Mesenchymal stem cell (in vitro differentiated cells and primary cell): ENCODE measurements around the gene ANTKMT.

Source experiments
- DNase-seq: peaks from one replicate; pipeline ENCODE4 v3.0.0-alpha.2; 2013
- H2AFZ ChIP-seq: one replicate; pipeline ENCODE4 v1.6.1; 2013; ENCODE audit warnings: low read depth, mild to moderate bottlenecking, control low read depth, inconsistent platforms, low read length, moderate library complexity
- H2AK5ac ChIP-seq: 2 replicates; pipeline ENCODE4 v1.6.1; 2013; ENCODE audit warnings: low read length, moderate library complexity, mild to moderate bottlenecking, inconsistent platforms; ENCODE audit not compliant: severe bottlenecking
- H2BK120ac ChIP-seq: one replicate; pipeline ENCODE4 v1.6.1; 2013; ENCODE audit warnings: low read depth, mild to moderate bottlenecking, inconsistent platforms, low read length, moderate library complexity
- H2BK12ac ChIP-seq, 2 experiments: one replicate each; pipeline ENCODE4 v1.6.1; 2013; ENCODE audit warnings: inconsistent platforms in 2 of 2, low read length in 2 of 2, mild to moderate bottlenecking in 2 of 2, moderate library complexity in 2 of 2, control low read depth in 1 of 2
- H2BK15ac ChIP-seq: one replicate; pipeline ENCODE4 v1.6.1; 2013; ENCODE audit warnings: mild to moderate bottlenecking, low read depth, inconsistent platforms; ENCODE audit not compliant: poor library complexity, severe bottlenecking
- H2BK5ac ChIP-seq: 2 replicates; pipeline ENCODE4 v1.6.1; 2013; ENCODE audit warnings: low read depth, mild to moderate bottlenecking, low read length, control low read depth, inconsistent platforms; ENCODE audit not compliant: poor library complexity, severe bottlenecking
- H3K14ac ChIP-seq, 2 experiments: one replicate each; pipeline ENCODE4 v1.6.1; 2013; ENCODE audit warnings: inconsistent platforms in 2 of 2, low read length in 2 of 2, control low read depth in 1 of 2, mild to moderate bottlenecking in 1 of 2, moderate library complexity in 1 of 2
- H3K18ac ChIP-seq, 2 experiments: one replicate each; pipeline ENCODE4 v1.6.1; 2013; ENCODE audit warnings: inconsistent platforms in 2 of 2, low read length in 2 of 2, control low read depth in 1 of 2, low read depth in 1 of 2, mild to moderate bottlenecking in 1 of 2
- H3K23ac ChIP-seq, 2 experiments: one replicate each; pipeline ENCODE4 v1.6.1; 2013; ENCODE audit warnings: inconsistent platforms in 2 of 2, low read length in 2 of 2, mild to moderate bottlenecking in 2 of 2, moderate library complexity in 2 of 2, control low read depth in 1 of 2
- H3K27ac ChIP-seq: 2 replicates; pipeline ENCODE4 v1.5.1; 2013; ENCODE audit warnings: mild to moderate bottlenecking, moderate library complexity, low read length, control low read depth, inconsistent platforms; ENCODE audit not compliant: poor library complexity, severe bottlenecking
- H3K27me3 ChIP-seq, 2 experiments: 2 replicates each; pipeline versions ENCODE4 v1.6.1 to v1.7.0; 2013; ENCODE audit warnings: low read length in 2 of 2, mild to moderate bottlenecking in 2 of 2, moderate library complexity in 2 of 2, control low read depth in 1 of 2, inconsistent platforms in 1 of 2; ENCODE audit not compliant: control insufficient read depth in 1 of 2, insufficient read depth in 1 of 2
- H3K36me3 ChIP-seq, 2 experiments: 2 replicates each; pipeline versions ENCODE4 v1.6.1 to v1.7.0; 2013; ENCODE audit warnings: low read length in 2 of 2, control low read depth in 1 of 2, inconsistent platforms in 1 of 2, low read depth in 1 of 2, mild to moderate bottlenecking in 1 of 2; ENCODE audit not compliant: insufficient read depth in 2 of 2, control insufficient read depth in 1 of 2
- H3K4ac ChIP-seq, 2 experiments: one replicate each; pipeline ENCODE4 v1.6.1; 2013; ENCODE audit warnings: inconsistent platforms in 2 of 2, low read length in 2 of 2, mild to moderate bottlenecking in 2 of 2, moderate library complexity in 2 of 2, control low read depth in 1 of 2, low read depth in 1 of 2
- H3K4me1 ChIP-seq: 2 replicates; pipeline ENCODE4 v1.6.1; 2013; ENCODE audit warnings: low read depth, low read length, control low read depth; ENCODE audit not compliant: control insufficient read depth, insufficient read depth
- H3K4me2 ChIP-seq: 2 replicates; pipeline ENCODE4 v1.6.1; 2013; ENCODE audit warnings: low read length, mild to moderate bottlenecking, inconsistent platforms; ENCODE audit not compliant: poor library complexity, severe bottlenecking
- H3K4me3 ChIP-seq, 2 experiments: 2 replicates each; pipeline versions ENCODE4 v1.5.1 to v1.7.0; 2013; ENCODE audit warnings: low read length in 2 of 2, mild to moderate bottlenecking in 2 of 2, control low read depth in 1 of 2, low read depth in 1 of 2; ENCODE audit not compliant: insufficient read depth in 1 of 2
- H3K79me1 ChIP-seq: replicated peaks from 2 replicates; pipeline ENCODE4 v1.6.1; 2013; ENCODE audit warnings: mild to moderate bottlenecking, control low read depth, low read length, inconsistent platforms; ENCODE audit not compliant: poor library complexity, severe bottlenecking
- H3K9ac ChIP-seq: 2 replicates; pipeline ENCODE4 v1.7.0; 2013; ENCODE audit warnings: mild to moderate bottlenecking, low read length, moderate library complexity
- H3K9me3 ChIP-seq: 2 replicates; pipeline ENCODE4 v1.7.0; 2013; ENCODE audit warnings: mild to moderate bottlenecking, low read length; ENCODE audit not compliant: control insufficient read depth
- H4K8ac ChIP-seq: one replicate; pipeline ENCODE4 v1.6.1; 2013; ENCODE audit warnings: inconsistent platforms, mild to moderate bottlenecking, low read length, moderate library complexity
- H4K91ac ChIP-seq: one replicate; pipeline ENCODE4 v1.6.1; 2013; ENCODE audit warnings: mild to moderate bottlenecking, low read length, inconsistent platforms
- WGBS: methylation state at CpG from one replicate; pipeline ENCODE4 v1.1.7; 2013; ENCODE audit warnings: mixed read lengths; 5-methylcytosine and 5-hydroxymethylcytosine counted together

The ANTKMT gene

GRCh38 chr16:698911-699671, 21.9 kb upstream of the ANTKMT start:
- no peak for DNase-seq
- H3K23ac ChIP-seq = peak overlapping the region in 1 of 2 experiments; percentile 9

GRCh38 chr16:700684-701584, 20.0 kb upstream of the ANTKMT start:
- Histone ChIP-seq H3K18ac (no peak overlapping the region), H2AFZ (no peak overlapping the region), H3K9me3 (no peaks in the 10 kb centered on the region), H3K27me3 (peaks cover 71 to 74% of the 10 kb centered on the region in 2 experiments), H3K4me3 (no peak overlapping the region), H2BK120ac (no peak overlapping the region), H2BK15ac (no peak overlapping the region), H3K27ac (no peak overlapping the region), H4K91ac (no peak overlapping the region), H3K4me1 (peaks cover 6% of the 10 kb centered on the region), H3K79me1 (no peaks in the 10 kb centered on the region), H3K23ac (no peak overlapping the region), H3K4ac (no peak overlapping the region), H3K14ac (no peak overlapping the region), H3K36me3 (peaks cover 0 to 3% of the 10 kb centered on the region in 2 experiments), H3K4me2 (peak overlapping the region; percentile 8), H2BK12ac (no peak overlapping the region), H3K9ac (no peak overlapping the region), H2AK5ac (no peak overlapping the region), H4K8ac (no peak overlapping the region), H2BK5ac (no peak overlapping the region)
- 12% methylated on average over 67 of the region's 76 CpGs for WGBS
- no peak for DNase-seq

More at GRCh38 chr16:698911-699671, 21.9 kb upstream of the ANTKMT start:
- no peak overlapping the region for H2BK120ac ChIP-seq
- H2BK5ac ChIP-seq = no peak overlapping the region
- H3K18ac ChIP-seq = no peak overlapping the region
- H3K27ac ChIP-seq = no peak overlapping the region
- H2AFZ ChIP-seq = no peak overlapping the region
- no peak overlapping the region for H2AK5ac ChIP-seq
- peaks cover 77 to 83% of the 10 kb centered on the region in 2 experiments for H3K27me3 ChIP-seq
- no peak overlapping the region for H2BK12ac ChIP-seq
- no peak overlapping the region for H2BK15ac ChIP-seq
- H3K4me1 ChIP-seq = peaks cover 15% of the 10 kb centered on the region
- no peaks in the 10 kb centered on the region for H3K79me1 ChIP-seq
- peaks cover 0 to 3% of the 10 kb centered on the region in 2 experiments for H3K36me3 ChIP-seq
- H4K8ac ChIP-seq = no peak overlapping the region
- no peak overlapping the region for H4K91ac ChIP-seq
- no peak overlapping the region for H3K14ac ChIP-seq
- H3K9me3 ChIP-seq = no peaks in the 10 kb centered on the region
- no peak overlapping the region for H3K4me2 ChIP-seq
- H3K4ac ChIP-seq = no peak overlapping the region
- no peak overlapping the region for H3K9ac ChIP-seq
- H3K4me3 ChIP-seq = no peak overlapping the region
- WGBS = 78% methylated on average over 19 of the region's 19 CpGs

- Histone ChIP-seq H4K91ac (no peak overlapping the region), H3K27me3 (peaks cover 76% of the 10 kb centered on the region in 2 experiments), H2BK15ac (no peak overlapping the region), H2AFZ (no peak overlapping the region), H2BK5ac (no peak overlapping the region), H3K4ac (no peak overlapping the region), H3K14ac (no peak overlapping the region), H3K27ac (no peak overlapping the region), H2AK5ac (no peak overlapping the region), H3K9me3 (no peaks in the 10 kb centered on the region), H3K9ac (no peak overlapping the region), H3K4me2 (no peak overlapping the region), H3K4me3 (no peak overlapping the region), H3K4me1 (peaks cover 10% of the 10 kb centered on the region), H3K23ac (no peak overlapping the region), H3K36me3 (no peaks in the 10 kb centered on the region), H2BK120ac (no peak overlapping the region), H3K18ac (no peak overlapping the region), H4K8ac (no peak overlapping the region), H2BK12ac (no peak overlapping the region), H3K79me1 (no peaks in the 10 kb centered on the region)
- DNase-seq = no peak
- 82% methylated on average over 19 of the region's 19 CpGs for WGBS
Observed at GRCh38 chr16:702341-702740, 18.6 kb upstream of the ANTKMT start.

GRCh38 chr16:703406-703805, 17.5 kb upstream of the ANTKMT start:
- Histone ChIP-seq H3K14ac (no peak overlapping the region), H2AK5ac (no peak overlapping the region), H3K4me3 (no peak overlapping the region), H2AFZ (no peak overlapping the region), H2BK120ac (no peak overlapping the region), H3K27me3 (peaks cover 83 to 84% of the 10 kb centered on the region in 2 experiments), H3K18ac (no peak overlapping the region), H3K79me1 (no peaks in the 10 kb centered on the region), H3K36me3 (no peaks in the 10 kb centered on the region), H2BK15ac (no peak overlapping the region), H4K91ac (no peak overlapping the region), H3K27ac (no peak overlapping the region), H3K4me2 (no peak overlapping the region), H3K4ac (no peak overlapping the region), H2BK12ac (no peak overlapping the region), H3K9me3 (no peaks in the 10 kb centered on the region), H2BK5ac (no peak overlapping the region), H3K9ac (no peak overlapping the region), H4K8ac (no peak overlapping the region), H3K4me1 (peaks cover 10% of the 10 kb centered on the region), H3K23ac (peak overlapping the region in 1 of 2 experiments; percentile 27)
- 79% methylated on average over 12 of the region's 12 CpGs for WGBS
- DNase-seq = no peak
